Retinal pigment epithelial cell (primary cell): ENCODE results near the gene ZNF416.

Source experiments
- DNase-seq: peaks from one replicate; pipeline ENCODE4 v3.0.0-alpha.2; 2010; ENCODE audit warnings: low read depth
- H3K4me3 ChIP-seq: 2 replicates; pipeline ENCODE4 v1.5.1; 2011; ENCODE audit warnings: mild to moderate bottlenecking, low read length, control low read depth, moderate library complexity
- TF ChIP-seq, protein P1 (sequence below): conservative IDR thresholded peaks from 2 replicates; pipeline ENCODE4 v1.5.1; 2011; ENCODE audit warnings: low read depth, low read length, control low read depth, inconsistent platforms

ZNF416 gene

DNA sequence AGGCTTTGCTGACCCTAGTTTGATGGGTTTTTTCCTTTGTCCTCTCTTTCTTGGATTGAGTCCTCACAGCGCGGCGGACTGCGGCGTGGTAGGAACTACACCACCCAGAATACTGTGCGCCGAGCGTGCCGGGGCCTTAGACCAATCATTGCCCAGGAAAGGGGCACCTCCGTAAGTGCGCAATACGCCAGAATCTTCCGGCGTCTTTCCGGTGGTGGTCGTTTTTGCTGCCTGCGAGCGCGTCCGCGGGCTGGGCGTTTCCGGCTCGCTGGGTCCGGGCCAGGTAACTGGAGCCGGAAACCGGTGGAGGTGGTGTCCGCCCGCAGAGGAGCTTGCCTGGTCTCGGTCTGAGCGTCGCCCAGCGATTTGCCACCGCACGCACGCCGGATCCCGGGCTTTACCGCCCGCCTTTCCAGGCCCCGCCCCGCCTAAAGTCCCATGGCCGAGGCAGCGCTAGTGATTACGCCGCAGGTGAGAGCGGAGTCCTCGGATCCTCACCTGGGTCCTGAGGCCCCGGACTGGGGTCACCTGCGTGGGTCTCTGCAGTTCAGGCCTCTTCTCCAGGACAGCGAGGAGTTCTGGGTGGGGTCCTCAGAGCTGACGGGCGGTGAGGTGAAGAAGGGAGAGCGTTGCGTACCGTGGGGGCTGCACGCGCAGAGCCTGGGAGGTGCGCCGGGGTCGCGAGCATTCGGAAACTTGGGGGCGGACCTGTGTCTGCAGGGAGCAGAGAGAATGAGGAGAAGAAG is 51.4 kb downstream of the ZNF416 start, which contains the start of gene ZNF549:
Gene ZNF549, plus strand, starts transcription at position 221 of the 746 bp plus-strand sequence. Its CDS starts 218 bp downstream, at position 439.
- DNase-seq, result peak; percentile 79
- TF ChIP-seq, protein P1, sequence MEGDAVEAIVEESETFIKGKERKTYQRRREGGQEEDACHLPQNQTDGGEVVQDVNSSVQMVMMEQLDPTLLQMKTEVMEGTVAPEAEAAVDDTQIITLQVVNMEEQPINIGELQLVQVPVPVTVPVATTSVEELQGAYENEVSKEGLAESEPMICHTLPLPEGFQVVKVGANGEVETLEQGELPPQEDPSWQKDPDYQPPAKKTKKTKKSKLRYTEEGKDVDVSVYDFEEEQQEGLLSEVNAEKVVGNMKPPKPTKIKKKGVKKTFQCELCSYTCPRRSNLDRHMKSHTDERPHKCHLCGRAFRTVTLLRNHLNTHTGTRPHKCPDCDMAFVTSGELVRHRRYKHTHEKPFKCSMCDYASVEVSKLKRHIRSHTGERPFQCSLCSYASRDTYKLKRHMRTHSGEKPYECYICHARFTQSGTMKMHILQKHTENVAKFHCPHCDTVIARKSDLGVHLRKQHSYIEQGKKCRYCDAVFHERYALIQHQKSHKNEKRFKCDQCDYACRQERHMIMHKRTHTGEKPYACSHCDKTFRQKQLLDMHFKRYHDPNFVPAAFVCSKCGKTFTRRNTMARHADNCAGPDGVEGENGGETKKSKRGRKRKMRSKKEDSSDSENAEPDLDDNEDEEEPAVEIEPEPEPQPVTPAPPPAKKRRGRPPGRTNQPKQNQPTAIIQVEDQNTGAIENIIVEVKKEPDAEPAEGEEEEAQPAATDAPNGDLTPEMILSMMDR, result no peak
- H3K4me3 ChIP-seq, result peak within 1 kb of the TSS; percentile 94
